Dermis microvascular lymphatic vessel endothelial cell (primary cell): ENCODE results near the gene ANKRD40CL. TPM values are rescaled to one million over a fixed set of nuclear protein-coding genes. Genes with fewer than 3 reads are reported as not detected.
"Not testable (repeated sequence)": the region's sequence is repeated elsewhere in the genome, so short reads cannot be mapped to it uniquely, and the experiment has no call there.

Source experiments
- DNase-seq, 2 donors: peaks; one replicate each; pipeline versions ENCODE4 v3.0.0 to v3.0.0-alpha.2; 2010; ENCODE audit warnings: low read depth in 2 of 2
- total RNA-seq: library from RNA; depleted of rRNA; stranded (reverse); fragments of >200 nt; gene quantifications from 2 replicates; pipeline ENCODE4 v1.2.1, GENCODE V29; 2014

The ANKRD40CL gene
- total RNA-seq, 1 donor from 2014 or later, result not detected

DNA sequence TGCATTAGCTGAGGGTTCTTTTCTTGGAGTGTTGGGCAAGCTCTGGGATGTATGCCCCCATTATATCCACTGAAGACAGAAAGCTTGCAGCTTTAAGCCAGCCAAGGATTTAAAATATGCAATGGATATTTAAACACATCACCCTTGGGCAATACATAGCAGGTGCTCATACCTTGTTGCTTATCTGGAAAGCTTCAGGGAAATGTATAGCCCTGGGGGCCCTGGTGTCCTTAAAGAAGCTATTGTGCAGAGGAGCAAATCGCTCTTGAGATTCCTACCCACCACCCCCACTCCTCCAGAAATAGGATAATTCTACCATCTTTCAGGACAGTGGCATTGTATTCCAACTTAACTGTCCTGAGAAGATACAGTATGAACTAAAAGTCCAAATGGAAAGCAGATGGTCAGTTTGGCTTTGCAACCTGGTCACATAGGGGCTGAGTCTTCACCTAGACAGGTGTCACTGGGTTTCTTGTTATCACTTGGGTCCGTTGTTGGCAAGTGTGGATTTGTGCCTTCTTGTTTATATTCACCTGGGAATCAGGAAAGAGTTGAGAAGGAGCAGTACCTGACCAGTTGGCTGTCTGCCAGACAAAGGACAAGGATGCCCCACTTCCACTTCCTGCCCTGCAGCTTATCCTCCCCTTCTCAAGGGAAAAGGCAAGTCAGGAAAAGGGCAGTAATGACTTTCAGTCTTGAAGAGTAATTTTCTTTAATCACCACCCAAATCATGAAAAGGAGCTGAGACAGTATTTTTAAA lies 3.4 kb downstream of the ANKRD40CL start:
- no peak for DNase-seq

DNA sequence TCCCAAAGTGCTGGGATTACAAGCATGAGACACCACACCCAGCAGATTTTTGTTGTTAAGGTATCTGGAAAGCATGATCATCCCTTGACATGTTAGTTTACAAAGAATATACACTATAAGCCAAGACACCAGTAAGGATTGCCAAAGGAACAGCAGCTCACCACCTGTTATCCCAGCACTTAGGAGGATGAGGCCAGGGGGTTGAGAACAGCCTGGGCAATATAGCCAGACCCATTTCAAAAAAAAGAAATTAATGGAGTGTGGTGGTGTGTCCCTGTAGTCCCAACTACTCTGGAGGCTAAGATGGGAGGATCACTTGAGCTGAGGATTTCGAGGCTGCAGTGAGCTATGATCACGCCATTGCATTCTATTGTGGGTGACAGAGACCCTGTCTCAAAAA lies 5.1 kb downstream of the ANKRD40CL start:
- no peak for DNase-seq

DNA sequence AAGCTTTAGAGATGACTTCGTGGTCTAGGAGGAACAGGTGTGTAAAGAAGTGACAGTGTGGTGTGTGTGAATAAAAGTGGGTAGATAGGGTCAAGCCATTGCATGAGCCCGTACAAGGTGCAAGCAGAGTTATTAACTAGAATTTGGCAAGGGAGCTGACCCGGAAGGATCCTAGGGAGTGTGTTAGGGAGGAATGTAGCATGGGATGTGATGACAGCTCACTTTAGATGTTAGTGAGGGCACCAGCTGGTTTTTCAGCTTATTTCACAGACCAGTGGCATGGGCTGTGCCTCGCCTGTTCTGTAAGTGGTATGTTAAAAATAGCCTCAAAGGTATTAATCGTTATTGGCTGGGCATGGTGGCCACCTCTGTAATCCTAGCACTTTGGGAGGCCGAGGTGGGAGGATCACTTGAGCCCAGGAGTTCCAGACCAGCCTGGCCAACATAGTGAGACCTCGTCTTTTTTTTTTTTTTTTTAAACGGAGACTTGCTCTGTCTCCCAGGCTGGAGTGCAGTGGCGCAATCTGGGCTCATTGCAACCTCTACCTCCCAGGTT lies 8.3 kb downstream of the ANKRD40CL start:
- no peak for DNase-seq

DNA sequence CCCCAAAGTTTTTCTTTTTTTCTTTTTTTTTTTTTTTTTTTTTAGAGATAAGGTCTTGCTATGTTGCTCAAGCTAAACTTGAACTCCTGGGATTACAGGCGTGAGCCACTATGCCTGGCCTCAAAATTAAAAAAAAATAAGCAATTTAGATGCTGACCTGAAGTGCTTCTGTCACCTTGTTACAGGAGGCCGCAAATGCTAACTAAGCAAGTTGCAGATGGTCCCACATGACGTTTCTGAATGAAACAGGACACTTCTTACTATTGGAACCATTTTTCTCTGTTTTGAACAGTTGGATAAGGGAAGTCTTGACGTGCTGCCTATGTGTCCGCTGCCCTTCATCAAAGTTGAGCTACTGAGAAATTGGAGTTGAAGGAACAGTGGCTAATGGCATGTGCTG lies 8.8 kb downstream of the ANKRD40CL start:
- DNase-seq, result no peak

DNA sequence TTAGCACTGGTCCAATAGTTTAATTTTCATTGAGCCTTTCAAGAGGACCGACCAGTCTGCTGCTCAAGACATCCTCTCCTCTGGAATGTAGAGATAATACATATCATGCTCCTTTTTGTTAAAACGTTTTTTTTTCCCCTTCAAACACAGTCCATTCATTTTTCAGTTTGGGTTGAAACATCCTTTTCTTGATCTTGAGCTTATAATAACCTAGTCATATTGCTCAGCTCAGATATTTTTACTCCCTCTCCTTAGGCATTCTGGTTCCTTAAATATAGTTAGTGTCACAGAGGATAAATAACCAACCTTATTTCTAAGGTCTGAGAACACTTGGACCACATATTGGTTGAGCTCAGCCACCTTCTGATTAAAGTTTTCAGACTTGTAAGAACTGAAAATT lies 12.8 kb downstream of the ANKRD40CL start:
- no peak for DNase-seq

DNA sequence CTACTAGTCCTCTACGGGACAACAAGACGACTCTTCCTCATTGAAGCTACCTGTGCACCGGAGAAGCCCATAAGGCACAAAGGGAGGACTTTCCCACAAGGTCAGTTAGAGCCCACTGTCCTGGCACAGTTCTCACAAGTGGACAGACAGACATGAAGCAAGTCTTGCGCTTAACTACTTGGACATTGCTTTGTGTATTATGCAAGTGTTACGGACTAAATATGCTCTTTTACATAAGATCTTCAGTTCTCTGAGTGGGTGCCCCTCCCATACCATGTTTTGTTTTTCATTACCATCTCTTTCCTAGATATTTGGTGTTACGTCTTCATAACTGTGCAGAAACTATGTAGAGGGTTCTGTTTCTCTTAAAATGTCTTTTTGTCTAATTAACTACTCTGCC lies 18.1 kb downstream of the ANKRD40CL start:
- no peak for DNase-seq

DNA sequence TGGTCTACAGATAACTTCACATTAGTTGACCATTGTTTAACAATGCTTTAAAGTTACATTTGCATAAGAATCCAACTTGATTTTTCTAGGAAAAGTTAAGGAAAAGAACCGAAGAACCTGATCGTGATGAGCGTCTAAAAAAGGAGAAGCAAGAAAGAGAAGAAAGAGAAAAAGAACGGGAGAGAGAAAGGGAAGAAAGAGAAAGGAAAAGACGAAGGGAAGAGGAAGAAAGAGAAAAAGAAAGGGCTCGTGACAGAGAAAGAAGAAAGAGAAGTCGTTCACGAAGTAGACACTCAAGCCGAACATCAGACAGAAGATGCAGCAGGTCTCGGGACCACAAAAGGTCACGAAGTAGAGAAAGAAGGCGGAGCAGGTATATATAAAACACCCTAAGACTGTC lies 21.7 kb downstream of the ANKRD40CL start:
- no peak for DNase-seq

DNA sequence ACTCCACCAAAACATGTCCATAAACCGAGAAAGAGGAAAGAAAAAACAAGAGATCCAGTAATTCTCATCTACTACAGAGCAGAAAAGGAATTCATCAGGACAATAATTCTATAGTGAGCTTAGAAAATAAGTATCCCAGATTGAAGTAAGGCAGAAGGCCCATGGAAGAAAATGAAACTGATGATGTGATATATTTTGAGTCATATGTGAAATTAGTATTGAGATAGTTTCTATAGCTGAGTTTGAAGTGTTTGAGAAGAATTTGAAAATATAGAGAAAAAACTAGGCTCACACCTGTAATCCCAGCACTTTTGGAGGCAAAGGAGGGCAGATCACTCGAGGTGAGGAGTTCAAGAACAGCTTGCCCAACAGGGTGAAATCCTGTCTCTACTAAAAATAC lies 28.2 kb downstream of the ANKRD40CL start:
- no peak for DNase-seq

DNA sequence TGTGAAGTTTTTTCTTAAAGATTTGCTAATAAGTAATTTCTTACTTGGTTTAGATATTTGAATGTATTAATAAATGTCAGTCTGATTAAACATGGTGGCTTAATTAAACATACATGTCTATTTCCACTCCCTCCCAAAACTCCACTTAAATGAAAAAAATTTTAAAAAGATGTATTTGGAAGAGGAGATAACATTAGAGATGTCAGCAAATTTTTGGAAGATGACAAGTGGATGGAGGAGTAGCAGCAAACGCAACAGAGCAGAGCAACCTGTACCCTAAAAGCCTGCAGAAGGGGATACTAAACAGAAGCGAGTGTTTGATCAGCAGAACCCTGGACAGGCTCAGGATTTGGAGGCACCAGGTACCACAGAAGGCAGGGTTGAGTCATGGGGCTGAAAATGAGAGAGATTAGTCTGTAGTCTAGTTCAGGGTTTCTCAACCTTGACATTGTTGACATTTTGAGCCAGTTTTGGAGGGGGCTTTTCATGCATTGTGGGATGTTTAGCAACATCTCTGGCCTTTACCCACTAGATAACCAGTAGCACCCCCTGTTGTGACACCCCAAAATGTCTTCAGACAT lies 30.1 kb downstream of the ANKRD40CL start:
- DNase-seq, result no peak

DNA sequence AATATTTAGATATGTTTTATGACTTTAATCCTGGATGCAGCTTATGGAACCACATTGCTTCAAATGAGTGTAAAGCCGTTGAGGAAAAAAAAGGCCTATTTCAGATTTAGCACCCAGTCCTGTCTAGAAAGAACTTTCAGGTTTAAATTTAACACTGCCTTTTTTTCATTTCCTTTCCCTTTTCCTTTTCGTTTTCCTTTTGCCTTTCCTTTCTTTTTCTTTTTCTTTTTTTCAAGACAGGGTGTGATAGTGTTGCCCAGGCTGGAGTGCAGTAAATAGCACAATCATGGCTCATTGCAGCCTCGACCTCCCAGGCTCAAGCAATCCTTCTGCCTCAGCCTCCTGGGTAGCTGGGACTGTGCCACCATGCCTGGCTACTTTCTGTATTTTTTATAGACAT lies 32.0 kb downstream of the ANKRD40CL start:
- DNase-seq, result no peak

DNA sequence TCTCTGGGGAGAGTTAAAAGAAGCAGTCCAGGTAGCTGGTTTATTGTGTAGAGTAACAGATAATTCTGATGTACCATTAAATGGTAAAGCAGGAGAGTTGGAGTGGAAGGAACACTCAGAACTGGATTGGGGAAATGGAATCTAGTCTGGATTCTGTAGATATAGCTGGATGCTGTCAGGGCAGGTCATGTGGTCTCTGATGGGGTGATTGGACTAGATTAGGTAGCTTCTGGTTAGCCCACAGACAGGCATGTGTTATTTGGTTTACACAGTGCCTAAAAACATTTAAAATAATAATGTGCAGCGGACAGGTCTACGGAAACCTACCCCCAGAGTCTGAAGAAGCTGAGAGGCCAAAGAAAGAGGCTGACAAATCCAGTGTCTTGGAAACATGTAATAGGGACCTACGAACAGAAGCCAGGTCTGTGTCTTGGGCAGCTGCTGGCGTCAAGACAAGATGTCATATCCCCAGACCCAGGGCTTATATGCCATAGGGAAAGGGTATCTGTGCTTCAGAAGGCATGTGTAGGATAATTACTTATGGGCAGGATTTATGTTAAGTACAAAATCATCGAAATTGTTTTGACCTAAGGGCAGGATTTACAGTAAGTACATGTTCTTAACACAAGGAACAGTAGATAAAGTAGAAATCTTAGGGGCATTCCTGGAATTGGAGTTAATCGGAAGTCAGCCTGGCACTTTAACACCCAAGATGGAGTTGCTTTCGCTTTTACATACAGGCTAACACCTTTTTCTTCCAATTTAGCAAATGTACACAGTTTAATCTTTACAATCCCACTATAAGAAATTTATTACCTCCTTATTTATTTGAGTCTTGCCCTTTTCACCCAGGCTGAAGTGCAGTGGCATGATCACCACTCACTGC lies 35.5 kb downstream of the ANKRD40CL start:
- DNase-seq, result no peak

DNA sequence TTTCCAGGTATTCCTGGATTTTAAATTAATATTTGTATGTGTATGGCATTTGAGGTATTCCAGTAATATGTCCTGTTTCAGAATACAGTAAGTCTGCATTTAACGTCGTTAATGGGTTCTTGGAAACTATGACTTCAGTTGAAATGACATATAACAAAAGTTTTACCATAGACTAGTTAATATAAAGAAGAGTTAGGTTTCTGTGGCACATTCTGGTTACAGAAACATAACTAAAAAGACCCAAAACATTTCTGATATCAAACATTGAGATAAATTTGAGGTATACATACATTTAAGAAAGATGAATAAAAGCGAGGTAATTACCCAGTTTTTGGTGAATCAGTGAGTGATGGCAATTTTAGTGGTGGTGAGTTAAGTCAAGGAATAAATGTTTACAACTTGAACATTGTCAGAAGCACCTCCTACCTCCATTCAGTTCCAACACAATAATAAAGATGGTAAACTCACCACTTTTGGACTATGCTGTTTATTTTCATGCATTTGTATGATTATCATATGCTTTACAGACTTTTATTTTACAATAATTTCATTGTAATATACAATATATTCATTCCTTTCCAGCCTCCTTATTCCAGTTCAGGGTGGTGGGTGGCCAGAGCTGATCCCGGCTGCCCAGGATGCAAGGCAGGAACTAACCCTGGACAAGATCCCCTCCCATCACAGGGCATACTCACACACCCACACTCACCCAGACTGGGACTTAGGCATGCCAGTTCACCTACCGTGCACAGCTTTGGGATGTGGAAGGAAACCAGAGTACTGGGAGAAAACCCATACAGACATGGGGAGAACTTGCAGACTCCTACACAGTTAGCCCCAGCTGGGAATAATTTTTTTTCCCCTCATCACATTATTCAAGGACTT lies 38.2 kb downstream of the ANKRD40CL start:
- no peak for DNase-seq

DNA sequence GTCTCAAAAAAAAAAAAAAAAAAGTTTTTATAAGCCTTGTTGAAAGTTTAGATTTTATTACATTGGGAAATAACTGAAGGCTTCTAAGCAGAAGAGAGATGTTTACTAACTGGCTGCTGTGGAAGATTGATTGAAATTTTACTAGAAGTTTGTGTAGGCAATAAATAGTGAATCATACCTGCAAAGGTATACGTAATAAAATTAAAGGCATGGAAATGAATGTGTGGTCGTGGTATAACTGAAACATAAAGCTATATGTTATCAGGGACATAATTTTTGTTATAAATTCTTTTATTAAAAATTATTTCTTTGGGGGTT lies 39.2 kb downstream of the ANKRD40CL start:
- DNase-seq, result no peak

DNA sequence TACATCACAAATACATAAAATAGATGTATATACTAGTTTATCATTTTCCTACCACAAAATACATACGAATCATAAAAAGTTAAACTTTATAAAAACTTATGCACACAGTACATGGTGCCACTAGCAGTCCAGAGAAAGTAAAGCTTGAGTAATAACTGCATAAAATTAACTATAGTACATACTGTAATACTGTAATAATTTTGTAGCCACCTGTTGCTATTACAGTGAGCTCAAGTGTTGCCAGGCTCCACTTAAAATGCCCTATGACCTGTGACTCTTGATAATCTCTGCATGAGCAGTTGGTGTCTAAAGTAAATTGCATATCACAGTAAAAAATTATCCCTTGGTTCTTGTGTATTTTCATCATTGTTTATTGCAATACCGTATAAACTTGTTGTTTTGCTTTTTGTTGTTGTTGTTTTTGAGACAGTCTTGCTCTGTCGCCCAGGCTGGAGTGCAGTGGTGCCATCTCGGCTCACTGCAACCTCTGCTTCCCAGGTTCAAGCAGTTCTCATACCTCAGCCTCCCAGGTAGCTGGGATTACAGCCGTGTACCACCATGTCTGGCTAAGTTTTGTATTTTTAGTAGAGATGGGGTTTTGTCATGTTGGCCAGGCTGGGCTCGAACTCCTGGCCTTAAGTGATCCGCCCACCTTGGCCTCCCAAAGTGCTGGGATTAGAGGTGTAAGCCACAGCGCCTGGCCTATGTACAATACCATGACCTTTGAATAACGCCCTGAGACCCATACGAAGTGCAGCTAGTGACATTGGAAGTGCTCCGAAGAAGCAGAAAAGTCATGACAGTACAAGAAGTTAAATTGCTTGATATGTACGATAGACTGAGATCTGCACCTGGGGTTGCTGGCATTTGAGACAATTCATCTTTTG lies 41.3 kb downstream of the ANKRD40CL start:
- no peak for DNase-seq

DNA sequence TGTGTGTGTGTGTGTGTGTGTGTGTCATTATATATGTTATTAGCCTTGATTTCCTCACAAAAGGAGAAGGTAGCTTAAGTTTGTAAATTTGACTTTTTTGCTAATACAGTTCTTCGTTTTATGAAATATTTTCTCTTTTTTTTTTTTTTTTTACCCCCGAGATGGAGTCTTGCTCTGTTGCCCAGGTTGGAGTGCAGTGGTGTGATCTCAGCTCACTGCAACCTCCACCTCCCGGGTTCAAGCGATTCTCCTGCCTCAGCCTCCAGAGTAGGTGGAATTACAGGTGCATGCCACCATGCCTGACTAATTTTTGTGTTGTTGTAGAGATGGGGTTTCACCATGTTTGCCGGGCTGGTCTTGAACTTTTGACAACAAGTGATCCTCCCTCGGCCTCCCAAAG lies 42.7 kb downstream of the ANKRD40CL start:
- not testable (repeated sequence) for DNase-seq

DNA sequence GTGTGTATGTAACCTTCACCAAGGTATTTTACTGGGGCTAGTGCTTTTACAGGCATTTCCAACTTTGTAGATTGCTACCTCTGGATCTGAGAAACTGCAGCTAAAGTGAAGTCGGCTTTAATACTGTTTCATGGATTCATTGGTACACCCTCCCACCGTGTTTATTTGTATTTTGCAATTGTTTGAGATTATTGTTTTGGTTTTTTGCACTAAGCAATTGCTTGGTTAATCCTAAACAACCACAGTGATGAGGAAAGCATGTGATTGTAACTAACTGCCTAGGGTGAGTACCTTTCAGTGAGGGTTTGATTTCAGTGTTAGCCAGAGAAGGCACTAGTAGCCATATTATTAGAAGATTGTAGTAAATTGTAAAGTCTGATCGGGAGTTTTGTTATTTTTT lies 44.6 kb downstream of the ANKRD40CL start:
- no peak for DNase-seq

DNA sequence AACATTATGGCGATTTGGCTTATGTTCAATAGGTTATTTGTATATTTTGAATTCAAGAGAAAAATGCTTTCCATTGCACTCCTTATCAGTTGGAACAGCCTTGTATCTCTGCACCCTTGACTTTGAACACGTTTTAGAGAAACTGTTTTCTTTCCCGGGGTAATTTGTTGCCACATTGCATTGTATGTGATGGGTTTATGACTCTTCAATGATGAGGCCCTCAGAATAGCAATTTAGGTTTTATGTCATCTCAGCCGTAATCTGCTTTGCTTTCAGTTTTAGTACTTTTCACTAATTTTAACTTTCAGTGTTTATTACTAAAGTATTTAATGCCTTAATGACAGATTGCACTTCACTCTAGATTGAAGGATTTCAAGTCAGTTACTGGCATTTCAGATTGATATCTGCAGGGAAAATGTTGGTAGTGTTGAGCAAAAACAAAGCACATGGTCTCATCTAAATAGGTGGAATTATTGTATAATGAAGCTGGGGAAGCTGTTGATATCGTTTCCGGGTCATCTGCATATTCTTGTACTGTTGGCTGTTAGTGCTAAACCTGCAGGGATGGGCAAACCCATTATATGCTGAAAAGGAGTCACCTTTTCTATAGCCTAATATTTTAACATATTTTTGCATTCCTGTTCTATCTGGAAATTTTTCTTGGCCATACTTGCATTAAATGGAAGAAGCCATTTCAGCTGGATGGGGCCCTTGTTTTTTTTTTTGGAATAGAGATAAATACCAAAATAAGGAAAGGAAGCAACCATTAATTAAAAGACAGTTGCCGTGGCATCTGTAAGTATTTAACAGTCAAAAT lies 45.9 kb downstream of the ANKRD40CL start:
- peak in 1 of 2 donors; percentile 10 for DNase-seq

DNA sequence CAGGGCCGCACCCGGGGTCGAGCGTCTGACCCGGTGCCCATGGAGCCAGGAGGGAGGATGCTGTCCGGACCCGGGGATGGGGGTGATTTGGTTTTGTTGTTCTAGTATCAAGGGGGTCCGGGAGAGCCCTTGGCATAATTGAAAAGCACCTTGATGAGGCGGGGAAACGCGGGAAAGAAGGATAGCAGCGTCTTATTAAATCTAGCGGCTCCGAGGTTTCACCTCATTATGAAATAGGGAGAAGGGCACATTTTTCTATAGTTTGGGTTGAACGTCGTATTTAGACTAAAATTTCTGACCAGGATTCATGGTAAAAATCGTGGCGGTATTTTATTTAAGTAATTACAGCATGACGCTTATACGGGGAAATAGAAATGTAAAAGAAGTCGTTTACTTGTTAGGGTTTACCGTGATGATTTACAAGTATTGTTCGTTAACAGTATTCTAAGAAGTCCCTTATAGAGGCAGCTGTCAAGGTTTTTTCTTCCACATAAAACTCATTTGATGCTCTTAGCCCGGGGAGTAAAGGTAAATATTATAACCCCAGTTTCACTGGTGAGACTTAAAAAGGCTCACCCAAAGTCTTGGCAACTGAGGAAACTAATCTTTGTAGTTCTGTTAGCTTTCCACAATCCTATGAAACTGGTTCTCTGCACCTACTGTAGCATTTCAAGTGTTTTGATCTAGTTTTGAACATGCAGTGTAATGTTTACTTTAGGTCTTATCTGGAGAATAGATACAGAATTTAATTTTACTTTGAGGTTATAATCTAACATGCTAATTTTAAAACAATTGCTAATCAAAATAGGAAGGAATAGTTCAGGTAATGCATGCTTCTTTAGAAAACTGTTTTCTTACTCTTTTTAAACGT lies 47.2 kb downstream of the ANKRD40CL start:
- DNase-seq, result no peak
